Measurements from ENCODE around the gene CCNT1. TPM values are rescaled to one million over a fixed set of nuclear protein-coding genes. Genes with fewer than 3 reads are reported as not detected.

The CCNT1 gene
- total RNA-seq, 2 experiments from 2014 or later: 30.9 to 59.1 TPM

- ChIA-PET CTCF (ENCODE audit: unreplicated experiment) (no interaction called here), POLR2A (interaction anchor here (2.1 kb wide), 1 partner anchor 19 kb away, joined by 6 read pairs; no protein-coding TSS in a partner anchor)
- TF ChIP-seq EZH2phosphoT487 (IDR thresholded peaks at IDR 0.05; ENCODE audit: borderline replicate concordance, low read depth, low read length) (no peak), CTCF (conservative IDR thresholded peaks at IDR 0.05; ENCODE audit: low read length) (no peak)
- Histone ChIP-seq H3K4me2 (ENCODE audit: low read length) (peak overlapping the region; percentile 69), H3K79me2 (ENCODE audit: insufficient read depth, low read depth, low read length) (peaks cover 56% of the 10 kb centered on the region), H4K20me1 (ENCODE audit: insufficient read depth, low read length) (peaks cover 27% of the 10 kb centered on the region), H3K9me2 (ENCODE audit: insufficient read depth, low read length) (no peaks in the 10 kb centered on the region), H2AFZ (ENCODE audit: low read length) (peak overlapping the region; percentile 48; the same call in 1 of the 2 replicates), H3K4me3 (ENCODE audit: low read depth, low read length, poor library complexity, severe bottlenecking) (peak overlapping the region; percentile 87), H3K27ac (ENCODE audit: low read depth, low read length, poor library complexity, severe bottlenecking) (peak overlapping the region; percentile 56), H3K4me1 (ENCODE audit: insufficient read depth, low read length, poor library complexity, severe bottlenecking) (peaks cover 43% of the 10 kb centered on the region), H3K36me3 (ENCODE audit: insufficient read depth, low read length) (peaks cover 45% of the 10 kb centered on the region), H3K9me3 (ENCODE audit: low read length) (no peaks in the 10 kb centered on the region)
- peak; percentile 46 for DNase-seq (ENCODE audit: low spot score)
- BruUV-seq (replicated peaks): no TSS peak
- intact Hi-C loops (cut with micrococcal nuclease; ENCODE audit: unreplicated experiment): no loop called here
These were observed 35.2 kb downstream of the CCNT1 start for GRCh38 chr12:48681399-48681709.

- H4K20me1 ChIP-seq (ENCODE audit: insufficient read depth, low read length): peaks cover 27% of the 10 kb centered on the region
- H3K79me2 ChIP-seq (ENCODE audit: insufficient read depth, low read depth, low read length): peaks cover 61% of the 10 kb centered on the region
- intact Hi-C loops (cut with micrococcal nuclease; ENCODE audit: unreplicated experiment): no loop called here
- no peak for DNase-seq (ENCODE audit: low spot score)
- no peak overlapping the region for H2AFZ ChIP-seq (ENCODE audit: low read length)
- H3K9me2 ChIP-seq (ENCODE audit: insufficient read depth, low read length): no peaks in the 10 kb centered on the region
- no peak overlapping the region for H3K27ac ChIP-seq (ENCODE audit: low read depth, low read length, poor library complexity, severe bottlenecking)
- peaks cover 43% of the 10 kb centered on the region for H3K4me1 ChIP-seq (ENCODE audit: insufficient read depth, low read length, poor library complexity, severe bottlenecking)
- H3K4me3 ChIP-seq (ENCODE audit: low read depth, low read length, poor library complexity, severe bottlenecking): peak overlapping the region; percentile 87
- H3K36me3 ChIP-seq (ENCODE audit: insufficient read depth, low read length): peaks cover 50% of the 10 kb centered on the region
- no TSS peak for BruUV-seq (replicated peaks)
- TF ChIP-seq CTCF (conservative IDR thresholded peaks at IDR 0.05; ENCODE audit: low read length) (no peak), EZH2phosphoT487 (IDR thresholded peaks at IDR 0.05; ENCODE audit: borderline replicate concordance, low read depth, low read length) (no peak)
- ChIA-PET POLR2A (no interaction called here), CTCF (ENCODE audit: unreplicated experiment) (no interaction called here)
- peak overlapping the region; percentile 69 for H3K4me2 ChIP-seq (ENCODE audit: low read length)
- no peaks in the 10 kb centered on the region for H3K9me3 ChIP-seq (ENCODE audit: low read length)
These were observed 35.6 kb downstream of the CCNT1 start for GRCh38 chr12:48680861-48681260.

- Histone ChIP-seq H3K9me3 (ENCODE audit: low read length) (no peaks in the 10 kb centered on the region), H3K79me2 (ENCODE audit: insufficient read depth, low read depth, low read length) (peaks cover 83% of the 10 kb centered on the region), H3K36me3 (ENCODE audit: insufficient read depth, low read length) (peaks cover 71% of the 10 kb centered on the region), H3K9me2 (ENCODE audit: insufficient read depth, low read length) (no peaks in the 10 kb centered on the region), H2AFZ (ENCODE audit: low read length) (no peak overlapping the region), H3K4me3 (ENCODE audit: low read depth, low read length, poor library complexity, severe bottlenecking) (peak overlapping the region; percentile 87), H3K4me1 (ENCODE audit: insufficient read depth, low read length, poor library complexity, severe bottlenecking) (peaks cover 43% of the 10 kb centered on the region), H3K27ac (ENCODE audit: low read depth, low read length, poor library complexity, severe bottlenecking) (no peak overlapping the region), H4K20me1 (ENCODE audit: insufficient read depth, low read length) (peaks cover 31% of the 10 kb centered on the region), H3K4me2 (ENCODE audit: low read length) (peak overlapping the region; percentile 69)
- ChIA-PET CTCF (ENCODE audit: unreplicated experiment) (no interaction called here), POLR2A (interaction anchor here (0.7 to 1.7 kb wide), 3 partner anchors 12 to 908 kb away, joined by 3 to 6 read pairs (median 4); no protein-coding TSS in a partner anchor)
- intact Hi-C loops (cut with micrococcal nuclease; ENCODE audit: unreplicated experiment): no loop called here
- TF ChIP-seq CTCF (conservative IDR thresholded peaks at IDR 0.05; ENCODE audit: low read length): no peak
- no peak for TF ChIP-seq EZH2phosphoT487 (IDR thresholded peaks at IDR 0.05; ENCODE audit: borderline replicate concordance, low read depth, low read length)
- no TSS peak for BruUV-seq (replicated peaks)
- DNase-seq (ENCODE audit: low spot score): no peak
These were observed 37.8 kb downstream of the CCNT1 start for GRCh38 chr12:48678551-48679185.
